ENCODE data around the gene OCRL.

DNA sequence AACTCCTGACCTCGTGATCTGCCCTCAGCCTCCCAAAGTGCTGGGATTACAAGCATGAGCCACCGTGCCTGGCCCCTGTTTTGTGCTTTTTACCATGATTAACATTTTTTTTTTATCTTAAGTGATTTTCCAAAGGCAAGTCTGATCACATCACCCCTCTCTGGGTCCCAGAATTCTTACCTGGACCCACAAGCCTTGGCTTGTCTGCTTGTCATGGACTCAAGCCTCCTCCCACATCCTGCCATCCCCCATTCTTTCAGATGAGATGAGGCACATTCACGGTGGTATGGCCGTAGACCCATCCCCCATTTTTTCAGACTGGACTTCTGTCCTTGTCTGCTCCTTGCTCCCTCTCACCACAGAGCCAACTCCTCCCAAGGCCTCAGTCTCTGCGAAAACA, 59.4 kb downstream of the OCRL start:
- TF ChIP-seq POLR2A (IDR thresholded peaks at IDR 0.05), result no peak
- TF ChIP-seq, protein P1, sequence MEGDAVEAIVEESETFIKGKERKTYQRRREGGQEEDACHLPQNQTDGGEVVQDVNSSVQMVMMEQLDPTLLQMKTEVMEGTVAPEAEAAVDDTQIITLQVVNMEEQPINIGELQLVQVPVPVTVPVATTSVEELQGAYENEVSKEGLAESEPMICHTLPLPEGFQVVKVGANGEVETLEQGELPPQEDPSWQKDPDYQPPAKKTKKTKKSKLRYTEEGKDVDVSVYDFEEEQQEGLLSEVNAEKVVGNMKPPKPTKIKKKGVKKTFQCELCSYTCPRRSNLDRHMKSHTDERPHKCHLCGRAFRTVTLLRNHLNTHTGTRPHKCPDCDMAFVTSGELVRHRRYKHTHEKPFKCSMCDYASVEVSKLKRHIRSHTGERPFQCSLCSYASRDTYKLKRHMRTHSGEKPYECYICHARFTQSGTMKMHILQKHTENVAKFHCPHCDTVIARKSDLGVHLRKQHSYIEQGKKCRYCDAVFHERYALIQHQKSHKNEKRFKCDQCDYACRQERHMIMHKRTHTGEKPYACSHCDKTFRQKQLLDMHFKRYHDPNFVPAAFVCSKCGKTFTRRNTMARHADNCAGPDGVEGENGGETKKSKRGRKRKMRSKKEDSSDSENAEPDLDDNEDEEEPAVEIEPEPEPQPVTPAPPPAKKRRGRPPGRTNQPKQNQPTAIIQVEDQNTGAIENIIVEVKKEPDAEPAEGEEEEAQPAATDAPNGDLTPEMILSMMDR (IDR thresholded peaks at IDR 0.05), result no peak
